WTC11 (cell line): ENCODE measurements around the gene CHTF18. TPM values are rescaled to one million over a fixed set of nuclear protein-coding genes. Genes with fewer than 3 reads are reported as not detected.

Experiments used
- ATAC-seq: fragments of 200-7000 bp; cut with Tn5 transposase; 2 replicates; pipeline ENCODE4 v1.10.0; 2021; ENCODE audit warnings: mild to moderate bottlenecking, moderate library complexity
- CTCF ChIA-PET: fragments of 300-600 bp; sonication (Branson Sonifier 250); formaldehyde crosslinking; loops from one replicate; lab custom pipeline; 2021; ENCODE audit warnings: antibody characterized with exemption; lab: Charles Lee
- POLR2A ChIA-PET: fragments of 350-600 bp; sonication (Branson Sonifier 250); formaldehyde crosslinking; loops from one replicate; lab custom pipeline; 2021; ENCODE audit warnings: antibody characterized with exemption; lab: Charles Lee
- DNase-seq: peaks from one replicate; pipeline ENCODE4 v3.0.0; 2021; ENCODE audit warnings: low spot score
- H3K27ac Mint-ChIP-seq: 2 replicates; pipeline ENCODE4 v1.8.0; 2021; ENCODE audit warnings: mixed read lengths
- H3K27me3 Mint-ChIP-seq: 2 replicates; pipeline ENCODE4 v1.8.0; 2021; ENCODE audit warnings: low read depth, mild to moderate bottlenecking, moderate library complexity, mixed read lengths
- H3K36me3 Mint-ChIP-seq: 2 replicates; pipeline ENCODE4 v1.8.0; 2021; ENCODE audit warnings: mixed read lengths
- H3K4me1 Mint-ChIP-seq: 2 replicates; pipeline ENCODE4 v1.8.0; 2022; ENCODE audit warnings: mixed read lengths
- H3K4me3 Mint-ChIP-seq: 2 replicates; pipeline ENCODE4 v1.8.0; 2021; ENCODE audit warnings: mild to moderate bottlenecking, moderate library complexity, mixed read lengths
- H3K9me3 Mint-ChIP-seq: 2 replicates; pipeline ENCODE4 v1.8.0; 2021; ENCODE audit warnings: mixed read lengths
- AFF4 ChIP-seq: sonication (generic); formaldehyde crosslinking; IDR thresholded peaks from 2 replicates; pipeline ENCODE4 v1.8.1; 2023; ENCODE audit warnings: mild to moderate bottlenecking, missing genetic modification reagents, borderline replicate concordance
- ATF3 ChIP-seq: sonication (generic); formaldehyde crosslinking; conservative IDR thresholded peaks from 2 replicates; pipeline ENCODE4 v1.8.1; 2022; ENCODE audit warnings: mild to moderate bottlenecking, missing genetic modification reagents
- ATF6 ChIP-seq: sonication (generic); formaldehyde crosslinking; IDR thresholded peaks from 2 replicates; pipeline ENCODE4 v1.8.1; 2023; ENCODE audit warnings: mild to moderate bottlenecking, missing genetic modification reagents
- E2F1 ChIP-seq: sonication (generic); formaldehyde crosslinking; IDR thresholded peaks from 2 replicates; pipeline ENCODE4 v1.8.0; 2022; ENCODE audit warnings: mild to moderate bottlenecking, missing genetic modification reagents
- EMX1 ChIP-seq: fragments of 250-450 bp; sonication (Bioruptor Pico); IDR thresholded peaks from 2 replicates; pipeline ENCODE4 v1.8.0; 2021; ENCODE audit warnings: mild to moderate bottlenecking
- ESRRA ChIP-seq: sonication (generic); formaldehyde crosslinking; IDR thresholded peaks from 2 replicates; pipeline ENCODE4 v1.8.1; 2022; ENCODE audit warnings: mild to moderate bottlenecking, missing genetic modification reagents, borderline replicate concordance
- MXD4 ChIP-seq: fragments of 250-450 bp; sonication (Bioruptor Pico); IDR thresholded peaks from 2 replicates; pipeline ENCODE4 v1.8.0; 2021; ENCODE audit warnings: mild to moderate bottlenecking, moderate library complexity, borderline replicate concordance
- NFE2L1 ChIP-seq: sonication (generic); formaldehyde crosslinking; IDR thresholded peaks from 2 replicates; pipeline ENCODE4 v1.8.1; 2023; ENCODE audit warnings: missing genetic modification reagents
- NR2C2 ChIP-seq: sonication (generic); formaldehyde crosslinking; IDR thresholded peaks from 2 replicates; pipeline ENCODE4 v1.8.0; 2022; ENCODE audit warnings: mild to moderate bottlenecking, missing genetic modification reagents
- OVOL2 ChIP-seq: fragments of 250-450 bp; sonication (Bioruptor Pico); IDR thresholded peaks from 2 replicates; pipeline ENCODE4 v1.9.0; 2021; ENCODE audit warnings: mild to moderate bottlenecking, borderline replicate concordance
- USF1 ChIP-seq: sonication (generic); formaldehyde crosslinking; IDR thresholded peaks from 2 replicates; pipeline ENCODE4 v1.8.0; 2022; ENCODE audit warnings: mild to moderate bottlenecking, missing genetic modification reagents
- ZNF138 ChIP-seq: sonication (generic); formaldehyde crosslinking; conservative IDR thresholded peaks from 2 replicates; pipeline ENCODE4 v1.8.1; 2022; ENCODE audit warnings: mild to moderate bottlenecking, moderate library complexity, missing genetic modification reagents
- ZNF219 ChIP-seq: sonication (generic); formaldehyde crosslinking; IDR thresholded peaks from 2 replicates; pipeline ENCODE4 v1.8.0; 2023; ENCODE audit warnings: missing genetic modification reagents, mild to moderate bottlenecking, borderline replicate concordance
- ZNF232 ChIP-seq: sonication (generic); formaldehyde crosslinking; IDR thresholded peaks from 2 replicates; pipeline ENCODE4 v1.8.0; 2022; ENCODE audit warnings: mild to moderate bottlenecking, missing genetic modification reagents
- ZNF263 ChIP-seq: sonication (generic); formaldehyde crosslinking; IDR thresholded peaks from 2 replicates; pipeline ENCODE4 v1.8.1; 2022; ENCODE audit warnings: low read depth, mild to moderate bottlenecking, moderate library complexity, missing genetic modification reagents
- ZNF396 ChIP-seq: fragments of 250-450 bp; sonication (Bioruptor Pico); IDR thresholded peaks from 2 replicates; pipeline ENCODE4 v1.8.0; 2021; ENCODE audit warnings: mild to moderate bottlenecking, moderate library complexity, borderline replicate concordance
- total RNA-seq: library from RNA; stranded (reverse); gene quantifications from 3 replicates; pipeline ENCODE4 v1.2.3, GENCODE V29; 2021

Gene CHTF18
- total RNA-seq, 1 experiment from 2014 or later: 183 TPM

- TF ChIP-seq E2F1: no peak
- no peak for TF ChIP-seq ZNF232 (CRISPR knock-in tag)
- no peak for TF ChIP-seq OVOL2 (CRISPR knock-in tag)
- no peak for TF ChIP-seq ATF3
- no peak for TF ChIP-seq ESRRA
- TF ChIP-seq USF1 (CRISPR knock-in tag): no peak
- TF ChIP-seq ZNF396: no peak
- Mint-ChIP-seq H3K4me3 (no peak overlapping the region), H3K36me3 (peaks cover 7% of the 10 kb centered on the region), H3K4me1 (no peaks in the 10 kb centered on the region), H3K27me3 (peaks cover 39% of the 10 kb centered on the region), H3K27ac (no peak overlapping the region), H3K9me3 (no peaks in the 10 kb centered on the region)
- DNase-seq: no peak
- ChIA-PET POLR2A (interaction anchor here (0.6 to 2.8 kb wide), 5 partner anchors 13 to 82 kb away, joined by 3 to 12 read pairs (median 4); partner anchors contain the start of genes CHTF18 and RPUSD1), CTCF (interaction anchor here (0.8 to 3.6 kb wide), 7 partner anchors 16 to 304 kb away, joined by 3 to 17 read pairs (median 4); no protein-coding TSS in a partner anchor)
- ATAC-seq: no peak
These were observed 13.4 kb downstream of the CHTF18 start for GRCh38 chr16:801584-802363.

GRCh38 chr16:802461-802860 lies 14.0 kb downstream of the CHTF18 start:
- Mint-ChIP-seq H3K27ac (no peak overlapping the region), H3K9me3 (no peaks in the 10 kb centered on the region), H3K27me3 (peaks cover 39% of the 10 kb centered on the region), H3K4me3 (no peak overlapping the region), H3K36me3 (peaks cover 4% of the 10 kb centered on the region), H3K4me1 (no peaks in the 10 kb centered on the region)
- ChIA-PET POLR2A (interaction anchor here (1.5 to 2.8 kb wide), 2 partner anchors 13 to 82 kb away, joined by 3 to 12 read pairs; partner anchors contain the start of genes CHTF18 and RPUSD1), CTCF (no interaction called here)
- TF ChIP-seq ZNF219 (CRISPR knock-in tag): no peak
- DNase-seq (no peak), ATAC-seq (no peak)

GRCh38 chr16:802914-803753 lies 14.7 kb downstream of the CHTF18 start:
- no peak for DNase-seq
- ATAC-seq: no peak
- Mint-ChIP-seq H3K36me3 (peaks cover 2% of the 10 kb centered on the region; the same call in 1 of the 2 replicates), H3K27me3 (peaks cover 42% of the 10 kb centered on the region), H3K4me3 (no peak overlapping the region), H3K27ac (no peak overlapping the region), H3K9me3 (no peaks in the 10 kb centered on the region), H3K4me1 (peaks cover 4% of the 10 kb centered on the region)
- ChIA-PET POLR2A (interaction anchor here (0.6 to 1.5 kb wide), 3 partner anchors 15 to 138 kb away, joined by 3 to 4 read pairs (median 3); partner anchors contain the start of genes CHTF18 and RPUSD1), CTCF (interaction anchor here (1.8 kb wide), 1 partner anchor 18 kb away, joined by 6 read pairs; no protein-coding TSS in a partner anchor)
- no peak for TF ChIP-seq ZNF138
- TF ChIP-seq MXD4: no peak
- TF ChIP-seq EMX1: no peak
- TF ChIP-seq E2F1: no peak
- no peak for TF ChIP-seq NFE2L1 (CRISPR knock-in tag)
- no peak for TF ChIP-seq NR2C2 (CRISPR knock-in tag)
- TF ChIP-seq AFF4 (CRISPR knock-in tag): no peak
- TF ChIP-seq ZNF263 (CRISPR knock-in tag): no peak
- no peak for TF ChIP-seq ATF6
- TF ChIP-seq USF1 (CRISPR knock-in tag): no peak
